HepG2 (cell line): ENCODE results near the gene DAGLB. TPM values are rescaled to one million over a fixed set of nuclear protein-coding genes. Genes with fewer than 3 reads are reported as not detected.
A peak's percentile ranks its signal among the peaks of the same experiment; 100 is the strongest.

Experiments used
- CHCHD3 ChIP-seq: sonication (generic); formaldehyde crosslinking; IDR thresholded peaks from 2 replicates; pipeline ENCODE4 v1.8.0; 2022; ENCODE audit warnings: mild to moderate bottlenecking, missing genetic modification reagents, moderate library complexity
- EEA1 ChIP-seq: sonication (generic); formaldehyde crosslinking; IDR thresholded peaks from 2 replicates; pipeline ENCODE4 v1.5.1; 2020; ENCODE audit warnings: mild to moderate bottlenecking, missing genetic modification reagents, borderline replicate concordance
- EP300 ChIP-seq, 3 experiments: sonication (generic) in 1 of 3; formaldehyde crosslinking in 1 of 3; IDR thresholded peaks; 2 replicates each; pipeline versions ENCODE4 v1.5.1 to v1.6.1; 2011 to 2020; ENCODE audit warnings: low read depth in 2 of 3, low read length in 2 of 3, borderline replicate concordance in 1 of 3, improper control_type of control experiment in 1 of 3, mild to moderate bottlenecking in 1 of 3, missing genetic modification reagents in 1 of 3, moderate library complexity in 1 of 3
- FOXP4 ChIP-seq: sonication (generic); formaldehyde crosslinking; IDR thresholded peaks from 2 replicates; pipeline ENCODE4 v1.4.0; 2020; ENCODE audit warnings: missing genetic modification reagents
- MXI1 ChIP-seq: IDR thresholded peaks from 3 replicates; pipeline ENCODE4 v1.6.1; 2012; ENCODE audit warnings: low read depth, low read length, inconsistent platforms, borderline replicate concordance
- NR2C2 ChIP-seq: sonication (generic); formaldehyde crosslinking; IDR thresholded peaks from 2 replicates; pipeline ENCODE4 v1.4.0; 2020; ENCODE audit warnings: missing genetic modification reagents, mild to moderate bottlenecking, moderate library complexity, borderline replicate concordance
- PAXIP1 ChIP-seq: sonication (generic); formaldehyde crosslinking; conservative IDR thresholded peaks from 2 replicates; pipeline ENCODE4 v1.4.0; 2020; ENCODE audit warnings: mild to moderate bottlenecking, missing genetic modification reagents, moderate library complexity
- POLR2AphosphoS5 ChIP-seq: IDR thresholded peaks from 2 replicates; pipeline ENCODE4 v1.6.1; 2012; ENCODE audit warnings: low read depth, low read length
- RARA ChIP-seq: IDR thresholded peaks from 2 replicates; pipeline ENCODE4 v1.6.1; 2016; ENCODE audit warnings: missing genetic modification reagents, missing compliant biosample characterization
- SAFB2 ChIP-seq: sonication (generic); formaldehyde crosslinking; IDR thresholded peaks from 2 replicates; pipeline ENCODE4 v1.5.1; 2020; ENCODE audit warnings: missing genetic modification reagents, low read depth, mild to moderate bottlenecking, borderline replicate concordance
- SOX5 ChIP-seq: IDR thresholded peaks from 2 replicates; pipeline ENCODE4 v1.6.1; 2016; ENCODE audit warnings: borderline replicate concordance
- THYN1 ChIP-seq: sonication (generic); formaldehyde crosslinking; IDR thresholded peaks from 2 replicates; pipeline ENCODE4 v1.8.1; 2023; ENCODE audit warnings: low read depth, mild to moderate bottlenecking, moderate library complexity, missing genetic modification reagents, borderline replicate concordance
- TRIM24 ChIP-seq: sonication (generic); formaldehyde crosslinking; IDR thresholded peaks from 2 replicates; pipeline ENCODE4 v1.8.0; 2022; ENCODE audit warnings: mild to moderate bottlenecking, missing genetic modification reagents
- ZNF276 ChIP-seq: sonication (generic); formaldehyde crosslinking; IDR thresholded peaks from 2 replicates; pipeline ENCODE4 v1.4.0; 2020; ENCODE audit warnings: mild to moderate bottlenecking, low read depth, missing genetic modification reagents
- ZNF30 ChIP-seq: sonication (generic); formaldehyde crosslinking; IDR thresholded peaks from 2 replicates; pipeline ENCODE4 v1.5.0; 2020; ENCODE audit warnings: mild to moderate bottlenecking, missing genetic modification reagents
- ZNF430 ChIP-seq: sonication (generic); formaldehyde crosslinking; IDR thresholded peaks from 2 replicates; pipeline ENCODE4 v1.9.0; 2021; ENCODE audit warnings: mild to moderate bottlenecking, missing genetic modification reagents
- ZNF431 ChIP-seq: sonication (generic); formaldehyde crosslinking; IDR thresholded peaks from 2 replicates; pipeline ENCODE4 v1.9.0; 2022; ENCODE audit warnings: missing genetic modification reagents, low read depth, mild to moderate bottlenecking, borderline replicate concordance
- ZNF512 ChIP-seq: sonication (generic); formaldehyde crosslinking; IDR thresholded peaks from 2 replicates; pipeline ENCODE4 v1.4.0; 2020; ENCODE audit warnings: mild to moderate bottlenecking, missing genetic modification reagents
- ZNF547 ChIP-seq: sonication (generic); formaldehyde crosslinking; IDR thresholded peaks from 2 replicates; pipeline ENCODE4 v1.5.1; 2020; ENCODE audit warnings: mild to moderate bottlenecking, missing genetic modification reagents
- ZNF549 ChIP-seq: sonication (generic); formaldehyde crosslinking; IDR thresholded peaks from 2 replicates; pipeline ENCODE4 v1.5.0; 2020; ENCODE audit warnings: missing genetic modification reagents
- ZNF563 ChIP-seq: sonication (generic); formaldehyde crosslinking; IDR thresholded peaks from 2 replicates; pipeline ENCODE4 v1.8.0; 2022; ENCODE audit warnings: mild to moderate bottlenecking, moderate library complexity, missing genetic modification reagents
- ZZZ3 ChIP-seq: sonication (generic); formaldehyde crosslinking; IDR thresholded peaks from 2 replicates; pipeline ENCODE4 v1.4.0; 2020; ENCODE audit warnings: missing genetic modification reagents, mild to moderate bottlenecking, borderline replicate concordance
- polyA plus RNA-seq, 8 experiments: library from polyadenylated mRNA; depleted of rRNA in 3 of 8; stranded (reverse) in 7 of 8; unstranded in 1 of 8; fragments of >200 nt; fragmentation: Illumina TruSeq in 4 of 8; extraction: Trizol in 4 of 8; gene quantifications; 2 replicates each; pipeline versions ENCODE4 v1.2.1 to v1.2.3, GENCODE V29; 2011 to 2016; ENCODE audit warnings: low read depth in 4 of 8, missing spikeins in 1 of 8, mixed read lengths in 1 of 8; ENCODE audit not compliant: insufficient read depth in 1 of 8
- total RNA-seq, 5 experiments: library from RNA; depleted of rRNA; stranded (reverse); fragments of >200 nt; fragmentation: Illumina TruSeq; extraction: Trizol; gene quantifications; 2 replicates each; pipeline ENCODE4 v1.2.3, GENCODE V29; 2016; ENCODE audit warnings: low read depth in 1 of 5

Gene DAGLB
- total and polyA plus RNA-seq, 2 of the 13 experiments (the other 11 are each of a cell fraction or from before 2014, with no cell fraction given): 7.9 to 9.8 TPM

- no peak for TF ChIP-seq ZNF512 (CRISPR knock-in tag)
- TF ChIP-seq ZNF563 (CRISPR knock-in tag): no peak
- no peak for TF ChIP-seq ZNF431 (CRISPR knock-in tag)
- no peak for TF ChIP-seq TRIM24 (CRISPR knock-in tag)
- no peak for TF ChIP-seq ZZZ3 (CRISPR knock-in tag)
- TF ChIP-seq EEA1: no peak
- TF ChIP-seq EP300 (IDR thresholded peaks at IDR 0.05; ENCODE audit: low read depth in 2 of 2, low read length in 2 of 2): peak in 1 of 2 experiments; percentile 53; a peak in 1 of 4 replicates
- TF ChIP-seq EP300 (CRISPR knock-in tag; IDR thresholded peaks at IDR 0.05; ENCODE audit: borderline replicate concordance): no peak
- no peak for TF ChIP-seq CHCHD3 (CRISPR knock-in tag)
- no peak for TF ChIP-seq MXI1
- TF ChIP-seq SOX5 (CRISPR knock-in tag): peak; percentile 71; the same call in 1 of the 2 replicates
- TF ChIP-seq ZNF30 (CRISPR knock-in tag): no peak
- no peak for TF ChIP-seq ZNF549 (CRISPR knock-in tag)
- TF ChIP-seq RARA (CRISPR knock-in tag): peak; percentile 98
- no peak for TF ChIP-seq ZNF547
- TF ChIP-seq ZNF276 (CRISPR knock-in tag): no peak
- no peak for TF ChIP-seq THYN1 (CRISPR knock-in tag)
- TF ChIP-seq PAXIP1 (CRISPR knock-in tag): peak; percentile 70
- no peak for TF ChIP-seq POLR2AphosphoS5
- 0 out of 2 replicates have a peak, but pooled peaks have one; percentile 30 for TF ChIP-seq NR2C2 (CRISPR knock-in tag)
- no peak for TF ChIP-seq ZNF430
- TF ChIP-seq SAFB2 (CRISPR knock-in tag): no peak
- TF ChIP-seq FOXP4 (CRISPR knock-in tag): peak; percentile 90
These were observed 70.9 kb downstream of the DAGLB start (continued) for GRCh38 chr7:6376820-6377219.
